ENCODE results near the gene LINGO4. TPM values are rescaled to one million over a fixed set of nuclear protein-coding genes. Genes with fewer than 3 reads are reported as not detected.

The LINGO4 gene
- total RNA-seq, 2 donors from 2014 or later = not detected

- peak within 1 kb of the TSS; percentile 84 for H3K4me3 Mint-ChIP-seq
- H3K4me1 Mint-ChIP-seq (ENCODE audit: low read depth in 2 of 2) = peaks cover 27 to 28% of the 10 kb centered on the region in 2 donors
- H3K36me3 Mint-ChIP-seq = no peaks in the 10 kb centered on the region
- H3K9me3 Mint-ChIP-seq = no peaks in the 10 kb centered on the region
- peak within 1 kb of the TSS; percentile 17 to 72 for H3K27ac Mint-ChIP-seq
- ATAC-seq = peak; percentile 74 to 85
- peaks cover 0 to 4% of the 10 kb centered on the region in 2 donors for H3K27me3 Mint-ChIP-seq
- DNase-seq (ENCODE audit: low spot score) = peak; percentile 71
Observed at GRCh38 chr1:151839457-151840403, 34.5 kb upstream of the LINGO4 start, which contains the start of gene C2CD4D. Gene C2CD4D (minus strand): TSS chr1:151839820. CDS start chr1:151838989, 831 bp downstream.

- peak in 1 of 2 donors; percentile 1 for ATAC-seq
- H3K4me1 Mint-ChIP-seq (ENCODE audit: low read depth in 2 of 2) = peaks cover 27 to 28% of the 10 kb centered on the region in 2 donors
- H3K36me3 Mint-ChIP-seq = no peaks in the 10 kb centered on the region
- no peak for DNase-seq (ENCODE audit: low spot score)
- H3K9me3 Mint-ChIP-seq = no peaks in the 10 kb centered on the region
- peak overlapping the region in 1 of 2 donors; percentile 72 for H3K27ac Mint-ChIP-seq
- H3K27me3 Mint-ChIP-seq = peaks cover 0 to 3% of the 10 kb centered on the region in 2 donors
- H3K4me3 Mint-ChIP-seq = peak overlapping the region; percentile 84
Observed at GRCh38 chr1:151839082-151839412, 33.8 kb upstream of the LINGO4 start.

DNA sequence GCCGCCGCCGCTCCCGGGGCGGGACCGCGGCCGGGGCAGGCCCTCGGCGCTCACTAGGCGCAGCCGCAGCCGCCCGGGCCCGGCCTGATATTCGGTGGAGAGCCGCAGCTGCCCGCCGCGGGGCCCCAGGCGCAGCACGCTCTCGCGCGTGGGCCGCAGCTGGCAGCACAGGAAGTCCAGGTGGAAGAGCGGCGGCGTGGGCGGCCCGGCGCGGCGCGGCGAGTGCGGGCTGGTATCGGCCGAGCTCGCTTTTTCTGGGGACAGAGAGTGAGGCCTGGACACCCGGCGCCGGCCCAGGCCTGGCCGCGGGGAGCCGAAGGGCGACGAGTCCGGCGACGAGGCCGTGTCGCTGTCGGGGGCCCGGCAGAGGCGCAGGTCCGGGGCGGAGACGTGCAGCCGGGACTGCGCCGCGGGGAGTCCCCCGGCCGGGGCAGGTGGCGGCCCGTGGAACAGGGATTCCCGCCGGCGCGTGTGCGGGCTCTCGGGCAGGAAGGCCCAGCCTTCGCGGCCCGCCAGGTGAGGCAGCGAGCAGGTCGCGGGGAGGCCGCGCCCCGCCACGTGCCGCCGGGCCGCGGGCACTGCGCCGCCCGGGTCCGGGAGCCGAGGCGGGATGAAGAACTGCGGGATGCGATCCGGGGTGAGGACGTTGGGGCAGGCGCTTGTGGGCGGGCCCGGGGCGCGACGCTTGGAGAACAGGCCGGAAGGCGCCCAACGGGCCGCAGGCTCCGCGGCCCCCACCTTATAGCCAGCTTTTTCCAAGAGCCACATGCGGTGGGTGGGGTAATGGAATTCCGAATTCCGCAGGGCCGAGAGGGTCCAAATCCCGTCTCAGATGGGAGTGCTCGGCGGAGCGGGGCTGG lies 33.2 kb upstream of the LINGO4 start:
- peak overlapping the region; percentile 91 for H3K4me3 Mint-ChIP-seq
- ATAC-seq = peak; percentile 57 to 71
- no peaks in the 10 kb centered on the region for H3K9me3 Mint-ChIP-seq
- DNase-seq (ENCODE audit: low spot score) = no peak
- H3K4me1 Mint-ChIP-seq (ENCODE audit: low read depth in 2 of 2) = peaks cover 27 to 28% of the 10 kb centered on the region in 2 donors
- H3K27ac Mint-ChIP-seq = peak overlapping the region in 1 of 2 donors; percentile 72
- H3K27me3 Mint-ChIP-seq = peaks cover 0 to 3% of the 10 kb centered on the region in 2 donors
- no peaks in the 10 kb centered on the region for H3K36me3 Mint-ChIP-seq

DNA sequence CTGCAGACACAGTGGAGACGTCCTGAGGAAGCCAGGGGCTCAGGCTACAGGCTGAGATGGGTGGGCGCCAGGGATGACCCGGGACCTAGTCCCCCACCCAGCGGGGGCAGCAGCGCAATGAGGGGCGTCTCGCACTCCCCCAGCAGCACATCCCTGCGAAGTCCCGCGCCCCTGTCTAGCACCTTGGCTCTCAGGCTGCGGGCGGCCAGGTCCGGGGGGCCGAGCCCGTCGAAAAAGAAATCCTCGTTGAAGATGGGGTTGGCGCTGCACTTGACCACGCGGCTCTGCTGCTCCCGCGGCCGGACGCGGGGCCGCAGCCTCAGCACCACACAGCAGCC lies 32.6 kb upstream of the LINGO4 start:
- H3K36me3 Mint-ChIP-seq = no peaks in the 10 kb centered on the region
- H3K4me3 Mint-ChIP-seq = peak overlapping the region; percentile 91
- no peak for DNase-seq (ENCODE audit: low spot score)
- no peaks in the 10 kb centered on the region for H3K9me3 Mint-ChIP-seq
- H3K4me1 Mint-ChIP-seq (ENCODE audit: low read depth in 2 of 2) = peaks cover 27 to 28% of the 10 kb centered on the region in 2 donors
- peaks cover 0 to 3% of the 10 kb centered on the region in 2 donors for H3K27me3 Mint-ChIP-seq
- H3K27ac Mint-ChIP-seq = peak overlapping the region; percentile 73 to 90
- no peak for ATAC-seq

DNA sequence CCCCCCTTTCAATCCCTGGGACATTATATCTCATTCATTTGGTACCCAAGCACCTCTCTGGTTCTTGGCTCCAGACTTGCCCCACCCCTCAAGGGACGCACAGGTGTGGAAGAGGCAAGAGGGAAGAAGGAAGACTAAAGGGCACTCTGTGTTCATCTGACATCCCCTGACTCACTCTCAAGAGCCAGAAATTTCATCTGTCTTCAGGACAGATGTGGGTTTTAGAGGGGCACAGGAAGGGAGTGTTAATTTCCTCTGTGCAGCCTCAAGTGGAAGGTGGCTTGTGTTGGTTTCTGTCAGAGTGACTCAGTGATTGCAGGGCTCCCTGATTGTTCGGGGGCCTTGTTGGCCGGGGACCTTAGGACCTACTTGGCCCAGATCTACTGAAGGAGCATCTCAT lies 32.0 kb upstream of the LINGO4 start:
- ATAC-seq = peak; percentile 21 to 55
- peaks cover 27 to 28% of the 10 kb centered on the region in 2 donors for H3K4me1 Mint-ChIP-seq (ENCODE audit: low read depth in 2 of 2)
- peak overlapping the region; percentile 91 for H3K4me3 Mint-ChIP-seq
- peaks cover 0 to 3% of the 10 kb centered on the region in 2 donors for H3K27me3 Mint-ChIP-seq
- no peaks in the 10 kb centered on the region for H3K36me3 Mint-ChIP-seq
- peak overlapping the region; percentile 73 to 90 for H3K27ac Mint-ChIP-seq
- H3K9me3 Mint-ChIP-seq = no peaks in the 10 kb centered on the region
- no peak for DNase-seq (ENCODE audit: low spot score)

GRCh38 chr1:151835596-151835995 lies 30.4 kb upstream of the LINGO4 start:
- Mint-ChIP-seq H3K4me1 (ENCODE audit: low read depth in 2 of 2) (peaks cover 28 to 33% of the 10 kb centered on the region in 2 donors), H3K27ac (no peak overlapping the region), H3K27me3 (peaks cover 0 to 3% of the 10 kb centered on the region in 2 donors), H3K36me3 (no peaks in the 10 kb centered on the region), H3K9me3 (no peaks in the 10 kb centered on the region), H3K4me3 (no peak overlapping the region)
- ATAC-seq (no peak), DNase-seq (ENCODE audit: low spot score) (no peak)

DNA sequence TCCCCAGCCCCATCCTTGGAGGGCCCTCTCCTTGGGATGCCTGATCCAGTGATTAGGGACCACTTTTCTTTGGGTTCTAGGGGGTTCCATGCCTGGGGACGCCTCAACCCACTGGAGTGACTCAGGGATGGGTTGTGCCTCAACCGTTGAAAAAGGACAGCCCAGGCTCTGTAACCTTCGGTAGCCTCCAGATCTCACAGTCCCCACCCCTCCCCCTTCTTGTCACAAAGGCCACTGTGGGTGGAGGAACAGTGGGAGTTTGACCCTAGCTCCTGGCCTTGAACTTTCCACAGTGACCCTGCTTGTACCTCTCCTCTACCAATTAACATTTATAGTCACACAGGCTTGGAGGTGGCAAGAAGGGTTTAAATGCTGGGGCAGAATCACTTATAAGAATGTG lies 29.0 kb upstream of the LINGO4 start:
- Mint-ChIP-seq H3K27me3 (peaks cover 0 to 3% of the 10 kb centered on the region in 2 donors), H3K4me1 (ENCODE audit: low read depth in 2 of 2) (peaks cover 31 to 40% of the 10 kb centered on the region in 2 donors), H3K9me3 (no peaks in the 10 kb centered on the region), H3K4me3 (no peak overlapping the region), H3K36me3 (no peaks in the 10 kb centered on the region), H3K27ac (no peak overlapping the region)
- ATAC-seq = no peak
- no peak for DNase-seq (ENCODE audit: low spot score)

- Mint-ChIP-seq H3K4me3 (no peak overlapping the region), H3K4me1 (ENCODE audit: low read depth in 2 of 2) (peaks cover 35 to 47% of the 10 kb centered on the region in 2 donors), H3K9me3 (no peaks in the 10 kb centered on the region), H3K27ac (no peak overlapping the region), H3K27me3 (peaks cover 0 to 6% of the 10 kb centered on the region in 2 donors), H3K36me3 (no peaks in the 10 kb centered on the region)
- ATAC-seq = no peak
- no peak for DNase-seq (ENCODE audit: low spot score)
Observed at GRCh38 chr1:151833172-151833900, 28.1 kb upstream of the LINGO4 start.

- no peak overlapping the region for H3K27ac Mint-ChIP-seq
Observed at GRCh38 chr1:151832318-151832980, 27.2 kb upstream of the LINGO4 start.

DNA sequence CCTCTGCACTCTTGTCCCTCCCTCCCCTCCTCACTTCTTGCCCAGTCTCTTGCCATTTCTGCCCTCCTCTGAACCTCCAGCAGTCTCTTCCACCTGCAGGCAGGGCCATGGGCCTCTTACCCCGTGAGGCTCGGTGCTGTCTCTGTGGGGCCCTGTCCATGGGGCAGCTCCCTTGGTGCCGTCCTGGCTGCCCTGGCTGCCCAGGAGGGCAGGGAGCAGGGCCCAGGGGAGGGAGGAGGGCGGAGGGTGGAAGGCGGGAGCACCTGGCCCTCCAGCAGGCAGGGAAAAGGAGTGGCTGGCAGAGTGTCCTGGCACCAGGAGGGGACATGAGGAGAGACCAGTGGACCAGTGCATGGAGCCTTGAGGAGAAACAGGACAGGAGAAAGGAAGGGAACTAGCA lies 26.4 kb upstream of the LINGO4 start, which contains the start of gene RORC:
RORC (minus strand) TSS at position 198 of the 400 bp plus-strand sequence; CDS start at position 160, 38 bp downstream.
- Mint-ChIP-seq H3K9me3 (no peaks in the 10 kb centered on the region), H3K27ac (no peak within 1 kb of the TSS), H3K36me3 (no peaks in the 10 kb centered on the region), H3K4me3 (peak within 1 kb of the TSS; percentile 81), H3K27me3 (peaks cover 0 to 7% of the 10 kb centered on the region in 2 donors), H3K4me1 (ENCODE audit: low read depth in 2 of 2) (peaks cover 29 to 40% of the 10 kb centered on the region in 2 donors)
- ATAC-seq (no peak), DNase-seq (ENCODE audit: low spot score) (no peak)

More at GRCh38 chr1:151832318-151832980, 27.2 kb upstream of the LINGO4 start:
- Mint-ChIP-seq H3K4me3 (no peak overlapping the region), H3K9me3 (no peaks in the 10 kb centered on the region), H3K27me3 (peaks cover 0 to 8% of the 10 kb centered on the region in 2 donors), H3K4me1 (ENCODE audit: low read depth in 2 of 2) (peaks cover 36 to 49% of the 10 kb centered on the region in 2 donors), H3K36me3 (no peaks in the 10 kb centered on the region)
- ATAC-seq = no peak
- no peak for DNase-seq (ENCODE audit: low spot score)

DNA sequence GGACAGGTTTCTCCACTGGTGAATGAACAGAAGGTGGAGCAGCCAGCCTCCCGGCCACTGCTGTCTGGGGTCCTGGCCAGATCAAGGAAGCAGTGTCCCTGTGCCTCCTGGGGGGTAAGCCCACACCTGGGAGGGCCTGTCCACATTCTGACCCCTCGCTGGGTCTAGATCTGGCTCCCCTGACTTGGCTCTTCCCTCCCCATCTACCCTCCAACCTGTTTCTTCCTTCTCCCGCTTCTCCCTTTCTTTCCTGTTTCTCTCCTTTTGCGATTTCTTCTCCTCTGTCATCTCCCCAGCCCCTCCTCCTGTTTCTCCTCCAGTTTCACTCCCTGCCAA lies 26.0 kb upstream of the LINGO4 start:
- peaks cover 29 to 36% of the 10 kb centered on the region in 2 donors for H3K4me1 Mint-ChIP-seq (ENCODE audit: low read depth in 2 of 2)
- peaks cover 0 to 7% of the 10 kb centered on the region in 2 donors for H3K27me3 Mint-ChIP-seq
- H3K27ac Mint-ChIP-seq = no peak overlapping the region
- H3K4me3 Mint-ChIP-seq = no peak overlapping the region
- no peaks in the 10 kb centered on the region for H3K9me3 Mint-ChIP-seq
- H3K36me3 Mint-ChIP-seq = no peaks in the 10 kb centered on the region
- DNase-seq (ENCODE audit: low spot score) (no peak), ATAC-seq (no peak)

DNA sequence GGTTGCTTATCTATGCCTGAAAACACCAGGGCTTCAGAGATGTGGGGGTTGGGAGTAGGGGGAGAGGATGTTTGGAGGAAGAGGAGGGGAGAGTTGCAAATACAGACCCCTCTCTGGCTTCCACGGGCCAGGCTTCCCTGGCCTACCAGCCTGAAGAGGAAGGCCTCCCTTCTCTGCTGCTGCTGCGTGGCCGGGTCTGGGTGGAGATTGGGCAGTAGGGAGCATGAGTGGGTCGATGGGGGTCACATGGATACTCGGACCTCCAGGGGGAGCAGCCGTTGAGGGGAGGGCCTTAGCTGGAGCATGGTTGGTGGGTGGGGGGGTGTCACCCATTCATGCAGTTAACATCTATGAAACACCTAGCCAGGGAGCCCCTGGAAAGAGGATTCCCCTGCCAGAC lies 24.8 kb upstream of the LINGO4 start:
- Mint-ChIP-seq H3K4me3 (peak overlapping the region; percentile 81), H3K9me3 (no peaks in the 10 kb centered on the region), H3K27ac (peak overlapping the region; percentile 16 to 70), H3K4me1 (ENCODE audit: low read depth in 2 of 2) (peaks cover 27 to 36% of the 10 kb centered on the region in 2 donors), H3K36me3 (no peaks in the 10 kb centered on the region), H3K27me3 (peaks cover 0 to 7% of the 10 kb centered on the region in 2 donors)
- DNase-seq (ENCODE audit: low spot score) = no peak
- ATAC-seq = no peak

Data from natural killer cell treated with Interleukin-12 subunit alpha and Interleukin-12 subunit beta and Interleukin-15 and Interleukin-18, amount 100 ng/mL, for 72 hours (primary cell).